Measurements from ENCODE around the gene HLTF. TPM values are rescaled to one million over a fixed set of nuclear protein-coding genes. Genes with fewer than 3 reads are reported as not detected.

The HLTF gene
- total and polyA plus RNA-seq, 2 of the 13 experiments (the other 11 are each of a cell fraction or from before 2014, with no cell fraction given), result 12.0 to 22.9 TPM

GRCh38 chr3:149031096-149031495, 55.2 kb downstream of the HLTF start (continued):
- TF ChIP-seq HNF1A (IDR thresholded peaks at IDR 0.05; ENCODE audit: low read depth) (no peak), HNF1A (CRISPR knock-in tag; IDR thresholded peaks at IDR 0.05; ENCODE audit: borderline replicate concordance) (no peak), RBM39 (IDR thresholded peaks at IDR 0.05; ENCODE audit: low read depth, low read length, poor library complexity, severe bottlenecking) (no peak), ZNF607 (CRISPR knock-in tag; IDR thresholded peaks at IDR 0.05; ENCODE audit: borderline replicate concordance) (no peak)

GRCh38 chr3:149026718-149027117, 59.6 kb downstream of the HLTF start:
- DNase-seq (ENCODE audit: low spot score), result no peak
- H3K9ac ChIP-seq (ENCODE audit: insufficient read depth, low read depth, low read length), result no peak overlapping the region
- H3K79me2 ChIP-seq (ENCODE audit: insufficient read depth, low read length), result no peaks in the 10 kb centered on the region
- TF ChIP-seq NR2F6 (IDR thresholded peaks at IDR 0.05), result no peak
- TF ChIP-seq NR2F6 (CRISPR knock-in tag; IDR thresholded peaks at IDR 0.05), result no peak
- no peak for TF ChIP-seq RFXAP (CRISPR knock-in tag; IDR thresholded peaks at IDR 0.05; ENCODE audit: borderline replicate concordance)
- TF ChIP-seq RBFOX2 (IDR thresholded peaks at IDR 0.05; ENCODE audit: low read depth, low read length), result no peak
- no peak for TF ChIP-seq TBX3 (IDR thresholded peaks at IDR 0.05; ENCODE audit: borderline replicate concordance)
- TF ChIP-seq ZBTB38 (CRISPR knock-in tag; IDR thresholded peaks at IDR 0.05), result no peak
- no peak for TF ChIP-seq RBAK (CRISPR knock-in tag; IDR thresholded peaks at IDR 0.05)
- TF ChIP-seq MIER3 (CRISPR knock-in tag; IDR thresholded peaks at IDR 0.05; ENCODE audit: borderline replicate concordance), result no peak
- TF ChIP-seq, protein P1, sequence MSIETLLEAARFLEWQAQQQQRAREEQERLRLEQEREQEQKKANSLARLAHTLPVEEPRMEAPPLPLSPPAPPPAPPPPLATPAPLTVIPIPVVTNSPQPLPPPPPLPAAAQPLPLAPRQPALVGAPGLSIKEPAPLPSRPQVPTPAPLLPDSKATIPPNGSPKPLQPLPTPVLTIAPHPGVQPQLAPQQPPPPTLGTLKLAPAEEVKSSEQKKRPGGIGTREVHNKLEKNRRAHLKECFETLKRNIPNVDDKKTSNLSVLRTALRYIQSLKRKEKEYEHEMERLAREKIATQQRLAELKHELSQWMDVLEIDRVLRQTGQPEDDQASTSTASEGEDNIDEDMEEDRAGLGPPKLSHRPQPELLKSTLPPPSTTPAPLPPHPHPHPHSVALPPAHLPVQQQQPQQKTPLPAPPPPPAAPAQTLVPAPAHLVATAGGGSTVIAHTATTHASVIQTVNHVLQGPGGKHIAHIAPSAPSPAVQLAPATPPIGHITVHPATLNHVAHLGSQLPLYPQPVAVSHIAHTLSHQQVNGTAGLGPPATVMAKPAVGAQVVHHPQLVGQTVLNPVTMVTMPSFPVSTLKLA (IDR thresholded peaks at IDR 0.05), result no peak
- TF ChIP-seq CHD2 (IDR thresholded peaks at IDR 0.05; ENCODE audit: low read depth, low read length), result no peak
- TF ChIP-seq FOXM1 (CRISPR knock-in tag; IDR thresholded peaks at IDR 0.05), result no peak
- TF ChIP-seq ZNF687 (CRISPR knock-in tag; IDR thresholded peaks at IDR 0.05), result no peak
- no peak overlapping the region for H3K27ac ChIP-seq (ENCODE audit: extremely low read length, insufficient read depth, low read length)
- H3K9me3 ChIP-seq (ENCODE audit: low read length), result peaks cover 8% of the 10 kb centered on the region; the same call in 1 of the 2 replicates
- 99% methylated on average over 4 of the region's 4 CpGs for WGBS (ENCODE audit: low lambda C conversion rate)
- no peak overlapping the region for H3K4me3 ChIP-seq (replicated peaks in 1 of 3; ENCODE audit: insufficient read depth in 1 of 3, low read depth in 2 of 3, low read length in 3 of 3)
- H2AFZ ChIP-seq (ENCODE audit: low read length), result no peak overlapping the region
- no peak for ATAC-seq
- H3K4me2 ChIP-seq (ENCODE audit: low read depth, low read length), result no peak overlapping the region
- no peaks in the 10 kb centered on the region for H4K20me1 ChIP-seq (ENCODE audit: insufficient read depth, low read length)
- no peaks in the 10 kb centered on the region for H3K4me1 ChIP-seq (ENCODE audit: insufficient read depth, low read length)
- CTCF ChIA-PET (ENCODE audit: low intra/inter-chr PET ratio, low total read pairs), result no interaction called here
- BruUV-seq (replicated peaks), result no TSS peak
- H3K27me3 ChIP-seq (ENCODE audit: control insufficient read depth in 1 of 2, insufficient read depth in 2 of 2, low read length in 2 of 2), result no peaks in the 10 kb centered on the region
- intact Hi-C loops (cut with micrococcal nuclease; ENCODE audit: unreplicated experiment) (no loop called here), in situ Hi-C loops (cut with HindIII; ENCODE audit: extremely low pct_ligation_motif_present, low pct_unique_long_range_greater_than_20kb) (no loop called here)
- H3K36me3 ChIP-seq (replicated peaks in 1 of 2; ENCODE audit: control insufficient read depth in 1 of 2, insufficient read depth in 2 of 2, low read length in 2 of 2), result peaks cover 7 to 29% of the 10 kb centered on the region in 2 experiments
- POLR2A ChIA-PET, result no interaction called here
- FAIRE-seq, result no peak
